ENCODE data around the gene SH3RF3. TPM values are rescaled to one million over a fixed set of nuclear protein-coding genes. Genes with fewer than 3 reads are reported as not detected.
A peak's percentile ranks its signal among the peaks of the same experiment; 100 is the strongest.

Gene SH3RF3
- total and polyA plus RNA-seq, 5 donors from 2014 or later, result 0.16 to 1.6 (median 0.76) TPM

DNA sequence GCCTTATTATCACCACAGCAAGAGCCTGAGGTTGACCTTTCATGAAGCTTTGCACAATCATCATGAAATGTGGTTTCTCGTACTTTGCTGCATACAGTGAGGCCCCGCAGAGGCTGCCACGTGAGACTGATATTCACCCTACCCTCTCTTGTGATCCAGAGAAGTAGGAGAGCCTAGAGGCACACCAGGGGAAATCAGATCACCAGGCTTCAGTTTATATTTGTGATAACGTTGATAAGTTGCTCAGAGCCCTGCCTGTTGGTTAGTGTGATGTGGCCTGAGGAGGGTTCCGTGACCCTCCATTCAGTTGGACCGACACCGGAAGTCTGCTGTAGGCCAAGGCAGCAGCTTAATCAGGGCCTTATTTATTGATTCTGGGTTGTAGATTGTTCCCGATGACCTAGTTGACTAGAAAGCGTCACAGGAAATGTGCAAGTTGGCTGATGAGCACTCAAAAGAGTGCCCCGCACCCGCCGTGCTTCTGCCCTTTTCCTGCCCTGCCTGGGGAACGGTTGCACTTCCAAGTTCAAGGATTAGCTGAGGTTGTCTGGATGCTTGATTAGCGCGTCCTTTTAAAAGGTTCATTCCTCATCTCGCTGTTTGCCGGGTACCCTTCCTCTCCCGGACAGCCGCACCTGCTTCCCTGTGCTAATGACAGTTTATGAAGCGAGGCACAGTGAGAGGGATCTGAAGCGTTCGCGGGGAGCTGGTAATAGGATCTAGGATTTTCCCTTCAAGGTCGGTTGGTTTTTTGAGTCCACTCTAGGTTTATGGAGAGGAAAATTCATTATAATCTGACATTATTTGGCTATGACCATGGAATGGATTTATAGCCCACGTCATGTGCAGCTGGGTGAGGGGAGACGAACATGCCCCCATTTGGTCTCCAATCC is 146.4 kb downstream of the SH3RF3 start:
- peaks cover 0 to 30% (median 8%) of the 10 kb centered on the region in 4 donors for H3K4me1 Mint-ChIP-seq
- ATAC-seq (ENCODE audit: low read depth in 2 of 2) (no peak), DNase-seq (no peak)
- H3K36me3 ChIP-seq (ENCODE audit: control insufficient read depth, insufficient read depth, low read length), result no peaks in the 10 kb centered on the region
- H3K36me3 Mint-ChIP-seq, result no peaks in the 10 kb centered on the region
- H3K4me3 Mint-ChIP-seq, result no peak overlapping the region
- H3K27ac ChIP-seq (ENCODE audit: insufficient read depth, low read length, poor library complexity, severe bottlenecking), result no peak overlapping the region
- H3K9me3 Mint-ChIP-seq, result no peaks in the 10 kb centered on the region
- no peaks in the 10 kb centered on the region for H3K4me1 ChIP-seq (ENCODE audit: control insufficient read depth, insufficient read depth, low read length, poor library complexity, severe bottlenecking)
- H3K4me3 ChIP-seq (ENCODE audit: low read depth, low read length), result no peak overlapping the region
- H3K27me3 ChIP-seq (ENCODE audit: control insufficient read depth, insufficient read depth, low read length), result no peaks in the 10 kb centered on the region
- no peak overlapping the region for H3K27ac Mint-ChIP-seq
- no peaks in the 10 kb centered on the region for H3K9me3 ChIP-seq (ENCODE audit: control insufficient read depth in 2 of 2, low read length in 2 of 2)
- H3K27me3 Mint-ChIP-seq, result peaks cover 6% of the 10 kb centered on the region

- Mint-ChIP-seq H3K27me3 (peaks cover 6% of the 10 kb centered on the region), H3K27ac (no peak overlapping the region), H3K4me1 (peaks cover 0 to 29% (median 8%) of the 10 kb centered on the region in 4 donors), H3K4me3 (no peak overlapping the region), H3K36me3 (no peaks in the 10 kb centered on the region), H3K9me3 (no peaks in the 10 kb centered on the region)
- Histone ChIP-seq H3K27ac (ENCODE audit: insufficient read depth, low read length, poor library complexity, severe bottlenecking) (no peak overlapping the region), H3K27me3 (ENCODE audit: control insufficient read depth, insufficient read depth, low read length) (no peaks in the 10 kb centered on the region), H3K9me3 (ENCODE audit: control insufficient read depth in 2 of 2, low read length in 2 of 2) (no peaks in the 10 kb centered on the region), H3K36me3 (ENCODE audit: control insufficient read depth, insufficient read depth, low read length) (no peaks in the 10 kb centered on the region), H3K4me1 (ENCODE audit: control insufficient read depth, insufficient read depth, low read length, poor library complexity, severe bottlenecking) (no peaks in the 10 kb centered on the region), H3K4me3 (ENCODE audit: low read depth, low read length) (no peak overlapping the region)
- DNase-seq, result no peak
- ATAC-seq (ENCODE audit: low read depth in 2 of 2), result no peak
These were observed 148.4 kb downstream of the SH3RF3 start for GRCh38 chr2:109277406-109277805.

- Histone ChIP-seq H3K27me3 (ENCODE audit: control insufficient read depth, insufficient read depth, low read length) (no peaks in the 10 kb centered on the region), H3K36me3 (ENCODE audit: control insufficient read depth, insufficient read depth, low read length) (no peaks in the 10 kb centered on the region), H3K9me3 (ENCODE audit: control insufficient read depth in 2 of 2, low read length in 2 of 2) (no peaks in the 10 kb centered on the region), H3K4me1 (ENCODE audit: control insufficient read depth, insufficient read depth, low read length, poor library complexity, severe bottlenecking) (no peaks in the 10 kb centered on the region), H3K4me3 (ENCODE audit: low read depth, low read length) (no peak overlapping the region), H3K27ac (ENCODE audit: insufficient read depth, low read length, poor library complexity, severe bottlenecking) (no peak overlapping the region)
- Mint-ChIP-seq H3K9me3 (no peaks in the 10 kb centered on the region), H3K27me3 (peaks cover 6% of the 10 kb centered on the region), H3K4me3 (no peak overlapping the region), H3K4me1 (peaks cover 0 to 27% (median 9%) of the 10 kb centered on the region in 4 donors), H3K27ac (peak overlapping the region in 1 of 3 donors; percentile 55), H3K36me3 (no peaks in the 10 kb centered on the region)
- DNase-seq, result no peak
- no peak for ATAC-seq (ENCODE audit: low read depth in 2 of 2)
These were observed 150.3 kb downstream of the SH3RF3 start for GRCh38 chr2:109279243-109279860.

- Mint-ChIP-seq H3K27ac (no peak overlapping the region), H3K4me1 (peaks cover 0 to 27% (median 7%) of the 10 kb centered on the region in 4 donors), H3K27me3 (peaks cover 6% of the 10 kb centered on the region), H3K36me3 (no peaks in the 10 kb centered on the region), H3K4me3 (no peak overlapping the region), H3K9me3 (no peaks in the 10 kb centered on the region)
- H3K36me3 ChIP-seq (ENCODE audit: control insufficient read depth, insufficient read depth, low read length), result no peaks in the 10 kb centered on the region
- no peak for ATAC-seq (ENCODE audit: low read depth in 2 of 2)
- no peak overlapping the region for H3K4me3 ChIP-seq (ENCODE audit: low read depth, low read length)
- H3K9me3 ChIP-seq (ENCODE audit: control insufficient read depth in 2 of 2, low read length in 2 of 2), result no peaks in the 10 kb centered on the region
- no peak overlapping the region for H3K27ac ChIP-seq (ENCODE audit: insufficient read depth, low read length, poor library complexity, severe bottlenecking)
- no peak for DNase-seq
- no peaks in the 10 kb centered on the region for H3K4me1 ChIP-seq (ENCODE audit: control insufficient read depth, insufficient read depth, low read length, poor library complexity, severe bottlenecking)
- H3K27me3 ChIP-seq (ENCODE audit: control insufficient read depth, insufficient read depth, low read length), result no peaks in the 10 kb centered on the region
These were observed 151.8 kb downstream of the SH3RF3 start for GRCh38 chr2:109280804-109281203.

DNA sequence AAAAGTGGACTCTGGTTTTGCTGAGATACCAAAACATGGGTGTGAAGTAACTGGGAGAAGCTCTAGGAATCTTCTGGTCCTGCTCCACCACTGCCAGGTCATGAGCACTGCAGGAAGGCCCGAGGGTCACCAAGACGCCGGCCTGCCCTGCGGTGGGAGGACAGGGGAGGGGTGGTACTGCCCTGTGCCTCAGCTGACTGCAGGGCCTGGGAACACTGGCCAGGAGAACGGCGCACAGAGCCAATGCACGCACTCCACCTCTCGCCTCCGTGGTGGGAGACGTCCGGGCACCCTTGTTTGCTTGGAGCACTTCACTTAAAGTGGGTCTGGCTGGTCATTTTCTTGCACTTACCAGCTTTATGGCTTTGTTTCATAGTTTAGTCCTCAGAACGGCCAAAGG is 153.4 kb downstream of the SH3RF3 start:
- H3K4me1 Mint-ChIP-seq, result peaks cover 0 to 34% (median 3%) of the 10 kb centered on the region in 4 donors
- no peaks in the 10 kb centered on the region for H3K4me1 ChIP-seq (ENCODE audit: control insufficient read depth, insufficient read depth, low read length, poor library complexity, severe bottlenecking)
- H3K4me3 Mint-ChIP-seq, result no peak overlapping the region
- no peaks in the 10 kb centered on the region for H3K36me3 Mint-ChIP-seq
- no peak for DNase-seq
- no peak overlapping the region for H3K27ac ChIP-seq (ENCODE audit: insufficient read depth, low read length, poor library complexity, severe bottlenecking)
- no peaks in the 10 kb centered on the region for H3K36me3 ChIP-seq (ENCODE audit: control insufficient read depth, insufficient read depth, low read length)
- no peaks in the 10 kb centered on the region for H3K27me3 Mint-ChIP-seq
- no peak overlapping the region for H3K4me3 ChIP-seq (ENCODE audit: low read depth, low read length)
- H3K9me3 Mint-ChIP-seq, result no peaks in the 10 kb centered on the region
- peak overlapping the region in 2 of 3 donors; percentile 44 to 67 for H3K27ac Mint-ChIP-seq
- ATAC-seq (ENCODE audit: low read depth in 2 of 2), result no peak
- no peaks in the 10 kb centered on the region for H3K9me3 ChIP-seq (ENCODE audit: control insufficient read depth in 2 of 2, low read length in 2 of 2)
- no peaks in the 10 kb centered on the region for H3K27me3 ChIP-seq (ENCODE audit: control insufficient read depth, insufficient read depth, low read length)

GRCh38 chr2:109282865-109283264 is 153.9 kb downstream of the SH3RF3 start:
- Mint-ChIP-seq H3K4me1 (peaks cover 0 to 37% (median 2%) of the 10 kb centered on the region in 4 donors), H3K27ac (peak overlapping the region in 1 of 3 donors; percentile 67)

GRCh38 chr2:109284826-109285225 is 155.8 kb downstream of the SH3RF3 start:
- Histone ChIP-seq H3K27me3 (ENCODE audit: control insufficient read depth, insufficient read depth, low read length) (no peaks in the 10 kb centered on the region), H3K9me3 (ENCODE audit: control insufficient read depth in 2 of 2, low read length in 2 of 2) (no peaks in the 10 kb centered on the region), H3K4me1 (ENCODE audit: control insufficient read depth, insufficient read depth, low read length, poor library complexity, severe bottlenecking) (no peaks in the 10 kb centered on the region), H3K27ac (ENCODE audit: insufficient read depth, low read length, poor library complexity, severe bottlenecking) (no peak overlapping the region), H3K36me3 (ENCODE audit: control insufficient read depth, insufficient read depth, low read length) (no peaks in the 10 kb centered on the region), H3K4me3 (ENCODE audit: low read depth, low read length) (no peak overlapping the region)
- Mint-ChIP-seq H3K36me3 (no peaks in the 10 kb centered on the region), H3K4me3 (no peak overlapping the region), H3K27ac (no peak overlapping the region), H3K4me1 (peaks cover 0 to 46% (median 6%) of the 10 kb centered on the region in 4 donors), H3K27me3 (no peaks in the 10 kb centered on the region), H3K9me3 (peaks cover 0 to 1% (median 0%) of the 10 kb centered on the region in 7 donors)
- ATAC-seq (ENCODE audit: low read depth in 2 of 2) (no peak), DNase-seq (no peak)

More at GRCh38 chr2:109282865-109283264, 153.9 kb downstream of the SH3RF3 start:
- Histone ChIP-seq H3K27ac (ENCODE audit: insufficient read depth, low read length, poor library complexity, severe bottlenecking) (no peak overlapping the region), H3K9me3 (ENCODE audit: control insufficient read depth in 2 of 2, low read length in 2 of 2) (no peaks in the 10 kb centered on the region), H3K27me3 (ENCODE audit: control insufficient read depth, insufficient read depth, low read length) (no peaks in the 10 kb centered on the region), H3K4me3 (ENCODE audit: low read depth, low read length) (no peak overlapping the region), H3K4me1 (ENCODE audit: control insufficient read depth, insufficient read depth, low read length, poor library complexity, severe bottlenecking) (no peaks in the 10 kb centered on the region), H3K36me3 (ENCODE audit: control insufficient read depth, insufficient read depth, low read length) (no peaks in the 10 kb centered on the region)
- H3K27me3 Mint-ChIP-seq, result no peaks in the 10 kb centered on the region
- DNase-seq, result no peak
- H3K4me3 Mint-ChIP-seq, result no peak overlapping the region
- H3K9me3 Mint-ChIP-seq, result no peaks in the 10 kb centered on the region
- no peak for ATAC-seq (ENCODE audit: low read depth in 2 of 2)
- no peaks in the 10 kb centered on the region for H3K36me3 Mint-ChIP-seq
